SK-N-MC (cell line): ENCODE measurements around the gene KIAA1217.
A peak's percentile ranks its signal among the peaks of the same experiment; 100 is the strongest.
"Not testable (repeated sequence)": the region's sequence is repeated elsewhere in the genome, so short reads cannot be mapped to it uniquely, and the experiment has no call there.

Experiments used
- DNase-seq: peaks from one replicate; pipeline ENCODE4 v3.0.0-alpha.2; 2011; ENCODE audit warnings: low read depth, low spot score
- H3K27ac ChIP-seq: fragments of 200-600 bp; sonication (generic); 2 replicates; pipeline ENCODE4 v1.5.1; 2016; ENCODE audit warnings: mixed run types
- H3K36me3 ChIP-seq: fragments of 200-600 bp; sonication (generic); 2 replicates; pipeline ENCODE4 v1.6.1; 2017; ENCODE audit warnings: antibody characterized with exemption, low read length, mixed read lengths; ENCODE audit not compliant: insufficient read depth
- H3K4me3 ChIP-seq: fragments of 200-600 bp; sonication (generic); 2 replicates; pipeline ENCODE4 v1.5.1; 2016
- H3K9ac ChIP-seq: fragments of 200-600 bp; sonication (generic); 2 replicates; pipeline ENCODE4 v1.8.0; 2017; ENCODE audit warnings: mixed run types, mixed read lengths; ENCODE audit not compliant: insufficient read length
- H3K9me3 ChIP-seq: fragments of 200-600 bp; sonication (generic); 2 replicates; pipeline ENCODE4 v1.6.1; 2017; ENCODE audit warnings: low read depth, mild to moderate bottlenecking, antibody characterized with exemption, low read length, moderate library complexity, mixed read lengths
- EZH2 ChIP-seq: fragments of 200-600 bp; sonication (generic); IDR thresholded peaks from one replicate; pipeline ENCODE4 v1.6.1; 2017; ENCODE audit warnings: antibody characterized with exemption
- FOXP2 ChIP-seq: optimal IDR thresholded peaks from 2 replicates; pipeline ENCODE3; 2011; ENCODE audit warnings: mild to moderate bottlenecking, moderate library complexity; ENCODE audit not compliant: insufficient read depth; ENCODE audit errors: extremely low read length, control extremely low read depth
- POLR2AphosphoS5 ChIP-seq: IDR thresholded peaks from 2 replicates; pipeline ENCODE4 v1.6.1; 2012; ENCODE audit warnings: mild to moderate bottlenecking, low read depth, low read length, borderline replicate concordance

The KIAA1217 gene

DNA sequence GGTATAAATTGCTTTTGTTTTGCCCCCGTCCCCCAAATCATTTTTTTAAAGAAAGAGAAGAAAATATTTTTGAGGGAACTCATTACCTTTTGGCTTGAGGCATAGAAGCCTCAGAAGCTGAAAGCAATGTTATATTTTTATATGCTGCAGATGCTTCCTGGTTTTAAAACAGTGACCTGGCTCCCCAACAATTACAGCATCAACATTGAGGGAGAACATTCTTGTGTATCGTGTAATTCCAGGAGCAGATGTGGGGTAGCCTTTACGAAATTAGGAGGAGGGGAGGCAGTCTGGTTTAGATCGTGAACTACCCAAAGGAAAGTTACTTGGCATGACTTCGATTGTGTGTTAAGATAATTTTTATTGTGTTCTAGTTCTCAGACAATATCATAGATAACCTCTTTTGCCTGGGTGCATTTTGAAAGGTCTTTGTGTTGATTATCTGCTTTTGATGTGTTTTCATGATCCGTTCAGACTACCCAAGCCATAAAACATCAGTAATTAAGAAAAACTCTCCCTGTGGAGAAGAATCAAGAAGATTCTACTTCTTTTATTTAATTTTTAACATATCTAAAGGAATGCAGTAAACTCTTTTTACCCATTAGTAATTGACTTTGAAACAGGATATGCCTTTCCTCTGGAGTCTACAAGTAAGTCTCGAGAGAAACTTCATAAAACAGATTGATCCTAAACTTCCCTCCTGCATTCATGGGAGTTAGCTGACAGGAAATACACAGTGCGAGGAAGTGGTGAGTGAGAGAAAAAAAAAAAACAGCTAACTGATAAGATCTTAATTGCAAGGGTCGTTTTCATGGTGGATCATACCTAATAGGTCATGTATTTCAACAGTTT lies 141.4 kb downstream of the KIAA1217 start:
- DNase-seq = peak; percentile 78
- Histone ChIP-seq H3K36me3 (no peaks in the 10 kb centered on the region), H3K4me3 (peak overlapping the region; percentile 65), H3K9ac (peak overlapping the region; percentile 28), H3K27ac (peak overlapping the region; percentile 98), H3K9me3 (no peaks in the 10 kb centered on the region)
- TF ChIP-seq FOXP2 = no peak
- peak; percentile 58; the same call in 1 of the 2 replicates for TF ChIP-seq POLR2AphosphoS5
- no peak for TF ChIP-seq EZH2

DNA sequence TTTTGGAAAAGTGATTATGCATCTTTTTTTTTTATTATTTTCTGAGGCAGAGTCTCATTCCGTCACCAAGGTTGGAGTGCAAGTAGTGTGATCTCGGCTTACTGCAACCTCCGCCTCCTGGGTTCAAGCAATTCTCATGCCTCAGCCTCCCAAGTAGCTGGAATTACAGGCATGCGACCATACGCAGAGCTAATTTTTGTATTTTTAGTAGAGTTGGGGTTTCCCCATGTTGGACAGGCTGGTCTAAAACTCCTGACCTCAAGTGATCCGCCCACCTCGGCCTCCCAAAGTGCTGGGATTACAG lies 141.9 kb downstream of the KIAA1217 start:
- Histone ChIP-seq H3K27ac (peak overlapping the region; percentile 76; the same call in 1 of the 2 replicates), H3K4me3 (peak overlapping the region; percentile 65)
- not testable (repeated sequence) for H3K9me3 ChIP-seq, H3K36me3 ChIP-seq, H3K9ac ChIP-seq, DNase-seq

GRCh38 chr10:24351961-24352360 lies 143.0 kb downstream of the KIAA1217 start:
- H3K9ac ChIP-seq = no peak overlapping the region
- DNase-seq = no peak
- no peak overlapping the region for H3K4me3 ChIP-seq
- no peaks in the 10 kb centered on the region for H3K36me3 ChIP-seq
- TF ChIP-seq POLR2AphosphoS5 (no peak), EZH2 (no peak), FOXP2 (no peak)
- H3K9me3 ChIP-seq = no peaks in the 10 kb centered on the region
- H3K27ac ChIP-seq = no peak overlapping the region

GRCh38 chr10:24352399-24352798 lies 143.5 kb downstream of the KIAA1217 start:
- Histone ChIP-seq H3K36me3 (no peaks in the 10 kb centered on the region), H3K9ac (no peak overlapping the region), H3K9me3 (no peaks in the 10 kb centered on the region), H3K4me3 (no peak overlapping the region), H3K27ac (no peak overlapping the region)
- TF ChIP-seq POLR2AphosphoS5 = no peak
- no peak for TF ChIP-seq EZH2
- DNase-seq = no peak

DNA sequence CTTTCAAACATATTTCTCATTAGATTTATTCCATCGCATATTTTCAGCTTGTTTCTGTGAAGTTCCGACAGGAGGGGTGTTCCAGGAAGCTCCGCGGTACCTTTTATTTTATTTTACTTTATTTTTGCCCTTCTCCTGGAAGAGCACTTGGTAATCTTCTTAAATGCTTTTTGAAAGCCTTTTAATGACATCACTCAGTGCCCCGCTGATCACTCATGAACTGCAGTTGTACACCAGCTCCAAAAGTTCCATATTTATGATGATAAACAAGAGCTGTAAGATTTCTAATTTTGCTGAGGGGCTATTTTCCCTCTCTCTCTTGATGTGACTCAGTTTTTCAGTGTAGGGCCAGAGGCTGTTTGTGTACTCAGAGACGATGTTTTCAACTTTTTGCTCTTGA lies 144.4 kb downstream of the KIAA1217 start:
- TF ChIP-seq EZH2 = no peak
- no peak for TF ChIP-seq POLR2AphosphoS5
- no peak for TF ChIP-seq FOXP2
- Histone ChIP-seq H3K27ac (no peak overlapping the region), H3K36me3 (no peaks in the 10 kb centered on the region), H3K4me3 (no peak overlapping the region), H3K9ac (no peak overlapping the region), H3K9me3 (no peaks in the 10 kb centered on the region)
- no peak for DNase-seq

DNA sequence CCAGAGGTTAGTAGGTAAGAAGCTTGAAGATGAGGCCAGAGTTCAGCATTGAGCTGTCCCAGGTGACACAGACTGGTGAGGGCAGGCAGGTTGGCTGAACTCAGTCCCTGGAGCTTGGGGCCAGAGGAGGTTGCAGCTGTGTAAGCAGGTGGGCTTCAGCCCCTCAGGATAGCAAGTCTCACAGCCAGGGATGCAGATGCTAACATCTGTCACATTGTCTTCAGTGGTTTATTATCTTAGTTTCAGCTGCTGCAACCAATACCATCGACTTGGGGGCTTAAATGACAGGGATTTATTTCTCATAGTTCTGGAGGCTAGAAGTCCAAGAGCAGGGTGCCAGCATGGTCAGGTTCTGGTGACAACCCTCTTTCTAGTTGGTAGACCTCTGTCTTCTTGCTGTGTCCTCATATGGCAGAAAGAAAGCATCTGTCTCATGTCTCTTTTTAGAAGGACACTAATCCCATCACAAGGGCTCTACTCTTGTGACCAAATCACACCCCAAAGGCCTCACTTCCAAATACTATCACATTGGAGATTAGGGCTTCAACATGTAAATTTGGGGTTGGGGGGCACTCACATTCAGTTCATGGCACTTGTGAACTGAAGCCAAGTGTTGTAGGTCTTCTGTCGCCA lies 146.2 kb downstream of the KIAA1217 start:
- Histone ChIP-seq H3K9ac (no peak overlapping the region), H3K36me3 (no peaks in the 10 kb centered on the region), H3K4me3 (no peak overlapping the region), H3K9me3 (no peaks in the 10 kb centered on the region), H3K27ac (no peak overlapping the region)
- no peak for DNase-seq
- no peak for TF ChIP-seq POLR2AphosphoS5
- no peak for TF ChIP-seq EZH2
- TF ChIP-seq FOXP2 = no peak

DNA sequence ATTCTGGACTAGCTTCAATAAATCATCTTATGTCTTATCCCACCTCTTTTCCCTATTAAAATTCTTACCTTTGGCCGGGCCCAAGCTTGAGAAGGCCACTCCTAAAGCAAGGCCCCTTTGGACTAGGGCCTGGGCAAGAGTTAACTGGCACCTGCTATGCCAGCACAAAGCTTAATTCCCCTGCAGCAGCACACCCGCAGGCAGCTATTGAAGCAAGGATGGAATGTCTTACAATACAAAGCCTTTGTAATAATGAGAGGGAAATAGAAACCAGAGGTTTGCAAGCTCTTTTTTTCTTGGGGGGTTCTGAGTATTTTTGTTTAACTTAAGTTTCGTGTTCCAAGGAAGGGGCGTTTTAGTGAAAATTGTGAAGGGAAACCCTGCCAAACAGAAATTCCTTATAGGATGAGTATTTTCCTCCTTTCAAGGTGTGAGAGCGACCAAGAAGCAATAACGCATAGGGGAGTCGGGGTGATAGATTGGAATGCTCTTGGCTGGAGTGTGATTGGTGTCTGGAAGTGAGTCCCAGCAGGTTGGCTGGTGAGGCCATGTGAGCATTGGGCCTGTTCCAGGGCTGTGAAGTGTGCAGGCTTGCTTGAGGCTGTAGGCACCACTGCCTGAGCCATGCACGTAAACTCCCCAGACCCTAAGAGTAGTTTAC lies 148.5 kb downstream of the KIAA1217 start:
- H3K27ac ChIP-seq = peak overlapping the region; percentile 42
- H3K9ac ChIP-seq = no peak overlapping the region
- H3K4me3 ChIP-seq = no peak overlapping the region
- no peak for DNase-seq
- no peaks in the 10 kb centered on the region for H3K36me3 ChIP-seq
- no peaks in the 10 kb centered on the region for H3K9me3 ChIP-seq
- no peak for TF ChIP-seq FOXP2
- TF ChIP-seq POLR2AphosphoS5 = no peak
- TF ChIP-seq EZH2 = no peak

DNA sequence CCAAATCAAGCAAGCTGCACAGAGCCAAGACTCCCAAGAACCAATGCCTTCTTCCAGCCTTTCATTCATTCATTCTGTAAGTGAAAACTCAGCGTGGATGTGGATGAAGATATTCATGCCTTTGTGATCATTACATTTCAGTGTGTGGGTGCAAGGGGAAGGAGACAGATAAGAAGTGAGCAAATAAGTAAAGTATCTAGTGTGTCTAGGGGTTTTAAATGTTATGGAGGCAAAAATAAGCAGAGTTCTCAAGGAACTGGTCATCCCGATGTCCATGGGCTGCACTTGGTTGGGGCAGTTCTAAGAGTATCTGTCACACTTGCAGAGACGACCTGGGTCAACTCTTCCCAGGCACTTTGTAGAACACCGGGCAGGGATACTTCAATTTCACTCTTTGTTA lies 149.1 kb downstream of the KIAA1217 start:
- no peak overlapping the region for H3K4me3 ChIP-seq

More for the DNA sequence above, 149.1 kb downstream of the KIAA1217 start:
- no peak for DNase-seq
- no peak overlapping the region for H3K9ac ChIP-seq
- H3K27ac ChIP-seq = peak overlapping the region; percentile 42; the same call in 1 of the 2 replicates
- H3K9me3 ChIP-seq = no peaks in the 10 kb centered on the region
- TF ChIP-seq EZH2 = no peak
- no peak for TF ChIP-seq POLR2AphosphoS5
- no peak for TF ChIP-seq FOXP2
- no peaks in the 10 kb centered on the region for H3K36me3 ChIP-seq
